Activated CD4-positive, alpha-beta memory T cell treated with anti-CD3 and anti-CD28 coated beads for 36 hours (primary cell): ENCODE measurements around the gene MARCHF11. TPM values are rescaled to one million over a fixed set of nuclear protein-coding genes. Genes with fewer than 3 reads are reported as not detected.

Experiments
- CTCF ChIA-PET: fragments of 350-600 bp; sonication (Branson Sonifier 250); formaldehyde crosslinking; loops from one replicate; lab custom pipeline; 2021; ENCODE audit warnings: antibody characterized with exemption, inconsistent platforms; lab: Charles Lee
- POLR2A ChIA-PET: fragments of 350-600 bp; sonication (Branson Sonifier 250); formaldehyde crosslinking; loops from one replicate; lab custom pipeline; 2021; ENCODE audit warnings: antibody characterized with exemption; lab: Charles Lee
- DNase-seq: peaks from one replicate; pipeline ENCODE4 v3.0.0-alpha.2; 2020
- H3K27ac Mint-ChIP-seq: one replicate; pipeline ENCODE4 v1.8.0; 2021; ENCODE audit warnings: mixed read lengths
- H3K27me3 Mint-ChIP-seq: one replicate; pipeline ENCODE4 v1.8.0; 2021; ENCODE audit warnings: mixed read lengths
- H3K36me3 Mint-ChIP-seq: one replicate; pipeline ENCODE4 v1.8.0; 2021; ENCODE audit warnings: mixed read lengths
- H3K4me1 Mint-ChIP-seq: one replicate; pipeline ENCODE4 v1.8.0; 2021; ENCODE audit warnings: low read depth, mixed read lengths
- H3K4me3 Mint-ChIP-seq: one replicate; pipeline ENCODE4 v1.8.0; 2021; ENCODE audit warnings: mild to moderate bottlenecking, mixed read lengths
- H3K9me3 Mint-ChIP-seq: one replicate; pipeline ENCODE4 v1.8.0; 2021; ENCODE audit warnings: mixed read lengths
- intact Hi-C: fragments of 100-400 bp; cut with micrococcal nuclease; formaldehyde crosslinking; loops from one replicate; pipeline ENCODE4 v1.15.1; 2023
- total RNA-seq, 2 experiments: library from RNA; stranded (reverse); gene quantifications; one replicate each; pipeline ENCODE4 v1.2.3, GENCODE V29; 2021

Gene MARCHF11
- total RNA-seq, 2 experiments from 2014 or later = not detected

- no peak overlapping the region for H3K27ac Mint-ChIP-seq
These were observed 142.3 kb downstream of the MARCHF11 start for GRCh38 chr5:16037121-16037845.

DNA sequence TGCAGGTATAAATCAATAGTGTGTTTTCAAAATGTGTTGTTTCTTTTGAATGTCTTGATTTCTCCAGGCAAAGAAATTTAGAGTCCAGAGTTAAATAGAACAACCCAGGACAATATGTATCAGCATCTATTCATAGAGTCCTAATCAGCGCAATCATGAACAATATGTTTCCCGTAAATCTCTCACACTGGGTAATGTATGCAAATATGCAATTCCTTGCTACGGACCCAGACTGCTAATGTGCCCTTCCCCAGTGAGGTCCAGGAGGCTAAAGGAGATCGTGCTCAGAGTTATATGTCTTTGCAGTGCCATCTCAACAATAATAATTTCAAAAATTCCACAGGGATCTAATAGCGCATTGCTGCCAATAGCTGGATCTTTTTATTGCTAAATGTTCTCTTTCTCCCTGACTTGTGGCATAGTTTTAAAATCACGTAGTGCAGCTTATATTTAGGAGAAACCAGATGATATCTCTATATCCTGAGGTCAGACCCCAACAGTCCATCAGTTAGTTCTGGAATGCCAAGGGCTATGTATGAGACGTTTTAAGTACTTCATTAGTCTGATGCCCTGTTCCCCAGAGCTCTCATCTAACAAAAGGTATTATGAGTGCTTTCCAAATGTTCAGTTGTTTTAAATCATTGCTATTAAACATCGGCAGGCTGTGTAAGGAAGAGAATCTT lies 145.1 kb downstream of the MARCHF11 start:
- no peaks in the 10 kb centered on the region for H3K27me3 Mint-ChIP-seq
- ChIA-PET POLR2A (no interaction called here), CTCF (no interaction called here)
- intact Hi-C loops = no loop called here
- no peak overlapping the region for H3K4me3 Mint-ChIP-seq
- H3K4me1 Mint-ChIP-seq = no peaks in the 10 kb centered on the region
- DNase-seq = no peak
- no peak overlapping the region for H3K27ac Mint-ChIP-seq
- H3K36me3 Mint-ChIP-seq = no peaks in the 10 kb centered on the region
- peaks cover 6% of the 10 kb centered on the region for H3K9me3 Mint-ChIP-seq

More at GRCh38 chr5:16037121-16037845, 142.3 kb downstream of the MARCHF11 start:
- Mint-ChIP-seq H3K4me1 (no peaks in the 10 kb centered on the region), H3K36me3 (no peaks in the 10 kb centered on the region), H3K27me3 (no peaks in the 10 kb centered on the region), H3K4me3 (no peak overlapping the region), H3K9me3 (peaks cover 6% of the 10 kb centered on the region)
- ChIA-PET CTCF (no interaction called here), POLR2A (no interaction called here)
- intact Hi-C loops = no loop called here
- DNase-seq = no peak

DNA sequence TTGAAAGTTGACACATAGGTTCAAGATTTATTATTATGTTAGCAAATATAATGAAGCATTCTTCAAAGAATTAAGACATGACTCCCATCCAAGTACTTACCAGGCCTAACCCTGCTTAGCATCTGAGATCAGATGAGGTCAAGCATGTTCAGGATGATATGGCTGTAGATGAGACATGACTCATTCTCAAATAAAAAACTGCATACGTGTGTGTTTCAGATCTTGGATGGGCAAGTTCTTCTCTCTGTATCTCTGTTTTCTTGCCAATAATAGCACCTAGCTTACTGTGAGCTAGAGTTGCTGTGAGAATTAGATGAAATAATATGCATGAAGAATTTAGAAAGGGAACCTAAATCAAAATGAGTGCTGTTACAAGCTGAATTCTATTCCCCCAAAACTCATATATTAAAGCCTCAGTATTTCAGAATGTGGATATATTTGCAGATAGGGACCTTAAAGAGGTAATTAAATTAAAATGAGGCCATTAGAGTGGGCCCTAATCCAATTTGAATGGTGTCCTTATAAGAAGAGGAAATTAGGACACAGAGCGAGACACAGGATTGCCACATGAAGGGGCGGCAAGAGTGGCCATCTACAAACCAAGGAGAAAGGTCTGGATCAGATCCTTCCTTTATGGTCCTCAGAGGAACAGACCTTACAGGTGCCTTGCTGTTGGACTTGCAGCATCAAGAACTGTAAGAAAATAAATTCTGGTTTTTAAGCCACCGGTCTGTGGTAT lies 146.2 kb downstream of the MARCHF11 start:
- CTCF ChIA-PET = no interaction called here
- H3K9me3 Mint-ChIP-seq = peaks cover 6% of the 10 kb centered on the region
- POLR2A ChIA-PET = no interaction called here
- no peak overlapping the region for H3K4me3 Mint-ChIP-seq
- no peak for DNase-seq
- intact Hi-C loops = no loop called here
- H3K4me1 Mint-ChIP-seq = no peaks in the 10 kb centered on the region
- H3K27me3 Mint-ChIP-seq = no peaks in the 10 kb centered on the region
- no peaks in the 10 kb centered on the region for H3K36me3 Mint-ChIP-seq
- no peak overlapping the region for H3K27ac Mint-ChIP-seq

- Mint-ChIP-seq H3K4me3 (no peak overlapping the region), H3K9me3 (no peaks in the 10 kb centered on the region), H3K36me3 (no peaks in the 10 kb centered on the region), H3K27ac (no peak overlapping the region), H3K27me3 (no peaks in the 10 kb centered on the region), H3K4me1 (no peaks in the 10 kb centered on the region)
- POLR2A ChIA-PET = no interaction called here
- DNase-seq = no peak
- CTCF ChIA-PET = no interaction called here
- intact Hi-C loops = no loop called here
These were observed 150.9 kb downstream of the MARCHF11 start for GRCh38 chr5:16028708-16029107.

DNA sequence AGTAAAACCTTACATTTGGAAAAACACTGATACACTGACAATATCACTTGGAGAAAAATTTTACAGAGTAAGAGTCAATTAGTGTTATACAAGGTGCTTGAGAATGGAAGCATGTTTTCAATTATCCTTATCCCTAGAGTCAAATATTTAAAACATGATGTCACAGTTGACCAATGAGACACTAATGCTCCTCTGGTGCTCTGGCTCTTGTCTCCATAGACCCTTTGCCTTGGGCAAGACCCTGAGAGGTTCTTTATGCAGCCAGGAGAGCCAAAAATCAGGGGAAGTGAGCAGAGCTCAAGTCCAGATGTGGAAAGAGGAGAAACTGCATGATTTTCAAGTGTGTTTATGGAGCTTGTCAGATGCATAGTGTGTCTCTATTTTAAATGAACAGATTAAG lies 153.9 kb downstream of the MARCHF11 start:
- no peak for DNase-seq
- intact Hi-C loops = no loop called here
- Mint-ChIP-seq H3K9me3 (no peaks in the 10 kb centered on the region), H3K36me3 (no peaks in the 10 kb centered on the region), H3K4me1 (no peaks in the 10 kb centered on the region), H3K27me3 (no peaks in the 10 kb centered on the region), H3K27ac (no peak overlapping the region), H3K4me3 (no peak overlapping the region)
- ChIA-PET POLR2A (no interaction called here), CTCF (no interaction called here)

- CTCF ChIA-PET = no interaction called here
- DNase-seq = no peak
- Mint-ChIP-seq H3K27ac (no peak overlapping the region), H3K4me3 (no peak overlapping the region), H3K27me3 (no peaks in the 10 kb centered on the region), H3K4me1 (no peaks in the 10 kb centered on the region), H3K9me3 (no peaks in the 10 kb centered on the region), H3K36me3 (no peaks in the 10 kb centered on the region)
- POLR2A ChIA-PET = no interaction called here
- intact Hi-C loops = no loop called here
These were observed 160.6 kb downstream of the MARCHF11 start for GRCh38 chr5:16018970-16019369.

- CTCF ChIA-PET = no interaction called here
- H3K9me3 Mint-ChIP-seq = no peaks in the 10 kb centered on the region
- no peak overlapping the region for H3K27ac Mint-ChIP-seq
- H3K36me3 Mint-ChIP-seq = no peaks in the 10 kb centered on the region
- no peaks in the 10 kb centered on the region for H3K27me3 Mint-ChIP-seq
- POLR2A ChIA-PET = no interaction called here
- H3K4me3 Mint-ChIP-seq = no peak overlapping the region
- DNase-seq = no peak
- no peaks in the 10 kb centered on the region for H3K4me1 Mint-ChIP-seq
- intact Hi-C loops = no loop called here
These were observed 161.9 kb downstream of the MARCHF11 start for GRCh38 chr5:16017720-16018119.
